GM19238 (cell line): ENCODE measurements around the gene CRIP1.

Experiments
- DNase-seq: peaks from one replicate; pipeline ENCODE4 v3.0.0; 2011; ENCODE audit warnings: low spot score; ENCODE audit not compliant: insufficient read length

CRIP1 gene

DNA sequence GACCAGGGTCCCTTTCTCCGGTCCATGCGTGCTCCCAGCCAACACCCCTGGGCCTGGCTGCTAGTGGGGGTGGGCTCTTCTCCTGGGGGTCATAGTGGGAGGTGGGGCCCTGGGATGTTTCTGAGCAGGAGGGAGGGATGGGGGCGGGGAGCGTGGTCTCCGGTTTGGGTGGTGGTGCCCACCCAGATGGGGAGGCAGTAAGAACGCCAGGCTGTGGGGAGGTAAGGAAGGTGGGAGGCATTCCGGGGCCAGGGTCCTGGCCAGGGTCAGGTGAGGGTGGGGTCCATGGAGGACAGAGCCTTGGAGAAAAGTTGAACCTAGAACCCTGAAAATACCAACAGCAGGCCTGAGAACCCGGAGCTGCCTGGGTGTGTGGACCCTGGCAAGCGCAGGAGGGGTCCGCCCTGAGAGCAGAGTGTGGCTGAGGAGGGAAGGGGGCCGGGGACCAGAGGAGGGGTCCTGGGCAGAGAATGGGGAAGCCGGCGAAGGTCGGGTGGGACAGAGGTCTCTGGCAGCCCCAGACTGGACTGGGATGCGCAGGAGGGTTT, 6.4 kb upstream of the CRIP1 start:
- no peak for DNase-seq

GRCh38 chr14:105480807-105481801, 5.6 kb upstream of the CRIP1 start:
- peak; percentile 98 for DNase-seq

GRCh38 chr14:105481886-105482457, 4.7 kb upstream of the CRIP1 start:
- DNase-seq = peak; percentile 99

DNA sequence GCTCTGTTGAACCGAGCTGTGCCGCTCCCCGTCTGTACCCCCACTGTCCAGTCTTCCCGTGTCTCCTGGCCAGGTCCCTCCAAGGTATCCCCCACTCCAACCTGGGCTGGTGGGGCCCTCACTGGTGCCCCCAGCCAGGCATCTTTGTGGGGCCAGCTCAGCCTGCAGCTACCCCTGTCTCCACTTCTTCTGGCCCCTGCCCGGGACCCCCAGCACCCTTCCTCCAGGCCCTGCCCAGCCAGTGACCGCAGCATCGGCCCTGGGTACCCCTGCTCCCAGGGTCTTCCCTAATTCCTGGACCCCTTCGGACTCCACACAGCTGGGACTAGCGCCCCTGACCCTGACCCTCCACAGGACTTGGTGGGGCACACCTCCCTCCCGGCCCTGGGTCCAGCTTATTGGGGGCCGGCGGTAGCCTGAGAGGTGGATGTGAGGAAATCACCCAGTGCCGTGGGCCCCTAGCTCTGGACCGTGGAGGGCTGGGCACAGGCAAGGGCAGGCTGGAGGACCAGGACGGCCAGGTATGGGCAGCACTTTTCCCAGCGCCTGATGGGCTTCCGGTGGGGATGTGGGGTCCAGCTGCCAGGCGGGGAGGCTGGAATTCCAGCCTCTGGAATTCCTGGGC, 4.1 kb upstream of the CRIP1 start:
- DNase-seq = no peak

DNA sequence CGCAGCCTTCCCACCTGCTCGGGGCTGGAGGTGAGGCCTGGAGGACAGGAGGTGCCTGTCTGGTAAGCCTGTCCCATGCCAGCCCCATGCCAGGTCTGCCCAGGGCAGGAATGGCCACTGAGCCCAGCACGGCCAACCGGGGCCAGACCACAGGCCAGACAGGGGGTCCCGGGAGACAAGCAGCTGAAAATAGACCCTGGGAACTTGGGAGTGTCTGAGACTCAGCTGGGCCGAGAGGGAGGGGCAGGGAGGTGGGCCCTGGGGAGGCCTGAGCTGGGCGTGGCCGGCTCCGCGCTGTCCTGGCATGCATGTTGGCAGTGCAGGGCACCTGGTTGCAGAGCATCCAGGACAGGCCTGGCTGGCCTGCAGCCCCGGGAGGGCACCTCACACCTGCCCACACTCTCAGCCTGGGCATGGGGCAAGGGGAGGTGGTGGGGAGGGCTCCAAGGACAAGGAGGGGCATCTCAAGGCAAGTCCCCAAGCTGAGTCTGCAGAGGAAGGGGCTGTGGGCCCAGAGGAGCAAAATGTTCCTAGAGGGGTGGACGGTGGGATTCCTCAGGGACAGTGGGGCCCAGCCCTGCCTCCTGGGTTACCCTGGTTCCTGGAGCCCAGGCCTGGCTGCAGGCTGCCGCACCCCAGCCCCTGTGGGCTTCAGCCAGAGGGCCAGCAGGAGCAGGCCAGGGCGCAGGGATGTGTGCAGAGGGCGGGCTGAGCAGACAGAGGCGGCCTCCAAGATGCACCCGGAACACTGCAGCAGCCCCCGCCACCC, 3.2 kb upstream of the CRIP1 start:
- DNase-seq = no peak

DNA sequence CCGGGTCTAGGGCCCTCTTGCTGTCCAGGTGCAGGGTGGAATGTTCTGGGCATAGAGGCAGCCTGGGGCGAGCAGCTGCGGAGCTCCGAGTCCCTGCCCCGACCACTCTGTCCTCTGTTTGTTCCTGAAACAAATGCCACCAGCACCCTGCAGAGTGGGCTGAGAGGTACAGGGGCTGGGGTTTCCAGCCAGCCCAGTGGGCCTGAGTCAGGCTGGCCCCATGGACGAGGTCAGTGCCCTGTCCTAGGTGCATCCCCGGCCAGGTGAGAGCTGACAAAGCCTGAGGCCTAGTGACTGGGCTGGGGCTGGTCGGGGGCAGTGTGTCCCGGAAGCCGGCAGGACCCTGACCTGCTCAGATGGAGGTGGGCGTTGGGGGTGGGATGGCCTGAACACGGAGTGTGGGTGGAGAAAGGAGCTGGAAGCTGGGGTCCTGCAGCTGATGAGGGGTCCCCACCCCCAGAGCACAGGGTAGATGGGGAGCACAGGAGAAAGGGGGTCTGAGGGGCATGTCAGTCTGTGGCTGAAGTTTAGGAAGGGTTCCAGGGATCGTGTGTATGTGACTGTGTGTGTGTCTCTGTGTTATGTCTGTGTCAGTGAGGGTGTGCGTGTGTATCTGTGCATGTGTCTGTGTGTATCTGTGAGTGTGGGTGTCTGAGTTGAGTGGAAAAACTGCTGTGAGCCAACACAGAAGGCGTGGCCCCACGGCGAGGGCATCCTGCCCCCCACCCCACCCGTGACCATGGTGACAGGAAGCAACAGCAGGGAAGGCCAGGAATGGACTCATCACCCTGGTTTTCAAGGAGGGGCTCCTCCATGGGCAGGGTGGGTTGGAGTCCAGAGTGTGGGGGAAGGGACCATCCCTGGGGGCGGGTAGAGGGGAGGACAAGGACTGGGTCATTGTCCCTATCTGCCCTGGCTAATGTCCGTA, 2.4 kb upstream of the CRIP1 start:
- no peak for DNase-seq

- no peak for DNase-seq
Observed at GRCh38 chr14:105484997-105485393, 1.7 kb upstream of the CRIP1 start.

- no peak for DNase-seq
Observed at GRCh38 chr14:105485739-105486162, 935 bp upstream of the CRIP1 start.

- no peak for DNase-seq
Observed at GRCh38 chr14:105486974-105487448, 325 bp downstream of the CRIP1 start.

DNA sequence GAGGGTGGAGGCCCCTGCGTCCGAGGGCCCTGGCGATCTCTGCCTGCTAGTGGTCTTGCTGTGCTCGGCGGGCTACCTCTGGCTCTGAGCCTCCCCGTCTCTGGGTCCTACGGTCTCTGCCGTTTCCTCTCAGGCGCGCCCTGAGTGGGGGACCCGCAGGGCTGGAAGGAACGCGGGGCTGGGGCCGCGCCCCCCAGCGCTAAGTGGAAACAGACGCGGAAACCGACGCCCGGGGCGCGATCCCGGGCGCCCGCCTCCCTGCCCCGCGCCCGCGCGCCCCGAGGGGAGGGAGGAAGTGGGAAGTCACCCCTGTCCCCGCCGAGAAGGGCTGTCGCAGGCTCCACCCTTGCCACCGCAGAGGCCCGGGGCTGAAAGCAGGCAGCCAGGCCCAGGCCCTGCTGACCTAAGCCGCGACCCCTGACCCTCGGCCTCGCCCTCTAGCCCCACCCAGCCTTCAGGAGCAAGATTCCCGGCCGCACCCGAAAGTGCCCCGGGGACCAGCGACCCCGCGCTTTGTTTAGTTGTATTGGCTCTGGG, 831 bp downstream of the CRIP1 start:
- DNase-seq = no peak

DNA sequence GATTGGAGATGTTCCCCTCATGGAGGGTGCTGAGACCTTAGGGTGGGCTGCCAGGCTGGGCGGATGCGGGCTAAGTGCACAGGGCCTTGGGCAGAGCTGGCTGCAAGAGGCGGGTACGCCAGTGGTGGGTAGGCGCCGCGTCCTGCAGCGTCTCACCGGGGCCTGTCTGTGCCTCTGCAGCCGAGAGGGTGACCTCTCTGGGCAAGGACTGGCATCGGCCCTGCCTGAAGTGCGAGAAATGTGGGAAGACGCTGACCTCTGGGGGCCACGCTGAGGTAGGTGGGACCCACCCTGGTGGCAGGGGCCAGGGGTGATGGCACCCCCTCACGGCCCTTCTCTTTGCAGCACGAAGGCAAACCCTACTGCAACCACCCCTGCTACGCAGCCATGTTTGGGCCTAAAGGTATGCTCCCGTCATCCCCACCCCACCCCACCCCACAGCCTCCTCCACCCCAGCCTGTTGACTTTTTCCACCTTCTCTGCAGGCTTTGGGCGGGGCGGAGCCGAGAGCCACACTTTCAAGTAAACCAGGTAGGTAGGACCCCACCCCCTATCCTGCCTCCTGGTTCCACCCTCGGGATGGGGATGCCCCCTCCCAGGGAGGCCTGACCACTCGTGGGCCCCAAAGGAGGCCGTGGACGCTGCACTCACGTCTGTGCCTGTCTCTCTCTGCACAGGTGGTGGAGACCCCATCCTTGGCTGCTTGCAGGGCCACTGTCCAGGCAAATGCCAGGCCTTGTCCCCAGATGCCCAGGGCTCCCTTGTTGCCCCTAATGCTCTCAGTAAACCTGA, 1.5 kb downstream of the CRIP1 start:
- DNase-seq = no peak

DNA sequence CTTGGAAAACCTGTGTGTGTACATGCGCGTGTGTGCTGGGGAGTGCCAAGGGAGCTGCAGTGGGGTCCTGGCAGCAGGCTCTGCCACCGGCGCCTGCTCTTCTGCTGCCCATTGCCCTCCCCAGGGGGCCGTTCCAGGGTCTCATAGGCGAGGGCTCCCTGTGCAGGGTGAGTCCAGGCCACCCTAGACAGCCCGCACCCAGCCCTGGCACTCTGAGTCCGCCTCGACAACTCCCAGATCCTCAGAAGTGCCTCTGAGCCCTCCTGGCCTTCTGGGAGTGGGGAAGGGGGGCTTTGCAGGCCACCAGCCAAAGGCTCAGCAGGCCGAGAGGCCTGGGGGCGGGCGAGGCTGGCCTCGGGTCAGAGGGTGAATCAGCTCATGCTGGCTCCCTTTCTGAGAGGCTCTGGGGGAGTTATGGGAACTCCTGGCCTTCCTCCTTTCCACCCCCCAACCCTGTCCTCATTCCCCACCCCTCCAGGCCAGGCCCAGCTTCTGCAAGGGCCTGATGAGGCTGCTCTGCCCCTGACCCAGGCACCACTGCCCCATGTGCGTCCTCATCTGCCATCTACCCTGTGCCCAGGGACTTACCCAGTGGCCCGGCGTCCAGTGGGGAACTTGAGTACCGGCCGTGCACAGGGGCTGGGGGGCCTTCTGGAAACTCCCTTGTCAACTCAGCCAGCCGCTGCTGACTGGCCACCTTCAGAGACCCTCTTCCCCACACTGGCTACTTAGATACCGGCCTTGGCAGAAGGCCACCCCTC, 2.3 kb downstream of the CRIP1 start:
- no peak for DNase-seq

DNA sequence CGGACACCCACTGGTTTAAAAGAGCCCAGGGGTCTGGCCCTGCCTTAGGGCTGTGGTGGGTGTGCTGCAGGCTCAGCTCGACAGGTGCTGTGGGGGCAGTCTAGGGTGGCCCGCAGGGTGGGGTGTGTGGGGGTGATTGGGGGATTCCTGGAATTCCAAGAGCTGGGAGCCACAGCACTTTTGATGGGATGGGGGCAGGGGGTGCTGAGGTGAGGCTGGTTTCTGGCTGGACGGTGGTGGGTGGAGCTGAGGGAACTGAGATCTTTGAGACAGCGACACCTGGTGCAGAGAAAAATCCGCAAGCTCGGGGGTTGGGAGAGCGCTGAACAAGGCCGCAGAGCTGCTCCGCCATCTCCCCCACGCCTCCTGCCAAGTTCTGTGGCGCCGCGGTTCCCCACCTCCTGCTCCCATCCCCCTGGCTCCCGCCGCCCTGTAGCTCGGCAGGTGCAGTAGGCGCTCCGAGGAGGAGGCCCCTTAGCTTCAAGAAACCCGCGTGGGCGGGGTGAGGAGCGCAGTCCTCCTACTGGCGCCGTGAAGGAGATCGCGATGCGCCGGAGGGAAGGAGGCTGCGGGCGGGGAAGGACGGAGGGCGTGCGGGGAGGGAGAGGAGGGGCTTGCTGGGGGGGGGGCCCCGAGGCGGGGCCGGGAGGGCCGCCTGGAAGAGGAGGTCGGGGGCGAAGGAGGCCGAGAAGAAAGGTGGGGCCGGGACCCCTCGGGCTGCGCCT, 3.0 kb downstream of the CRIP1 start:
- peak; percentile 89 for DNase-seq

DNA sequence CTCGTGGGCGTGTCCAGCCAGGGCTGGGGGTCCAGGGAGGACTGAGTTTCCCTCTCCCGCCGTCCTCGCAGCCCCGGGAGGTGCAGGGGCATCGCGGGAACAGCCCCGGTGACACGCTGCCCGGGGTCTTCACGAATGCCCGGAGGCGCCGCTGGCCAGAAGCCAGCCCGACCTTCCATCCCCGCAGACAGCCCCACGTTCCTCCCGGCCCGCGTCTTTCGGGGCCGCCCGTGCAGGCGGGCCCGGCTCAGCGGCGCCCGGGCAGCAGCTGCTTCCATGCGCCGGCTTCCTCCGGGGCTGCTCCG, 3.5 kb downstream of the CRIP1 start:
- DNase-seq = no peak

GRCh38 chr14:105490572-105491365, 4.1 kb downstream of the CRIP1 start, which contains the start of gene TEDC1:
Gene TEDC1 (plus strand): TSS chr14:105491246. CDS start chr14:105491376, 130 bp downstream.
- DNase-seq = peak; percentile 98

DNA sequence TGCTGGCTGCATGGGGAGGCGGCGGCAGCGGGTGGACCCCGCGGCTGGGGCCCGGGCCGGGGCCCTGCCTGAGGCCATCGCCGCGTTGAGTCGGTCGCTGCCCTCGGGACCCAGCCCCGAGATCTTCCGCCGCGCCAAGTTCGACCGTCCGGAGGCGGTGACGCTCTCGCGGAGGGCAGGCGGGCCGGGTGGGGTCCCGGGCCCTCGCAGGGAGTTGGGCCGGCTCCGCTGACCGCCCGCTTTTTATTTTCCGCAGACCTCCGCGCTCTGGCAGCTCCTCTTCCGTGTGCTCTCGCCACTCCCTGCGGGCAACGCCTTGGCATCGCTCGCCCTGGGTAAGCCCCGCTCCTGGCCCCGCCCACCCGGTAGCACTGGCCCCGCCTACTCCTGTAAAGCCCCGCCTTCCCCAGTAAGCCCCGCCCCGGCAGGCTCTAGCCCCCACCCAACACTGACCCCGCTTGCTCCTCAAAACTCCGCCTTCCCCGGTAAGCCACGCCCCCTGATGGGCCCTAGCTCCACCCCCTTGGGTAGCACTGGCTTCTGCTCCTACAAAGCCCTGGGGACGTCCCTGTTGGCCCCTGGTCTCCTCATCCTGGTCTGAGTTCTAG, 4.8 kb downstream of the CRIP1 start:
- DNase-seq = peak; percentile 76
